Ishikawa (cell line): ENCODE results near the gene HSD17B4.
A peak's percentile ranks its signal among the peaks of the same experiment; 100 is the strongest.

Experiments
- CEBPB ChIP-seq: IDR thresholded peaks from 2 replicates; pipeline ENCODE4 v1.6.1; 2012
- CREB1 ChIP-seq: IDR thresholded peaks from 2 replicates; pipeline ENCODE4 v1.6.1; 2012; ENCODE audit warnings: low read depth
- EGR1 ChIP-seq: IDR thresholded peaks from 2 replicates; pipeline ENCODE4 v1.6.1; 2012
- EP300 ChIP-seq: IDR thresholded peaks from 2 replicates; pipeline ENCODE4 v1.6.1; 2012; ENCODE audit warnings: borderline replicate concordance
- FOXM1 ChIP-seq: IDR thresholded peaks from 2 replicates; pipeline ENCODE4 v1.6.1; 2012; ENCODE audit warnings: low read depth, borderline replicate concordance
- MAX ChIP-seq: IDR thresholded peaks from 2 replicates; pipeline ENCODE4 v1.6.1; 2012
- NFIC ChIP-seq: IDR thresholded peaks from 2 replicates; pipeline ENCODE4 v1.6.1; 2012
- RAD21 ChIP-seq: IDR thresholded peaks from 2 replicates; pipeline ENCODE4 v1.6.1; 2012; ENCODE audit warnings: low read depth
- TAF1 ChIP-seq: IDR thresholded peaks from 2 replicates; pipeline ENCODE4 v1.6.1; 2012; ENCODE audit warnings: low read depth, mild to moderate bottlenecking
- TCF12 ChIP-seq: IDR thresholded peaks from 2 replicates; pipeline ENCODE4 v1.6.1; 2012; ENCODE audit warnings: low read depth
- TEAD4 ChIP-seq: IDR thresholded peaks from 2 replicates; pipeline ENCODE4 v1.6.1; 2012
- YY1 ChIP-seq: IDR thresholded peaks from 2 replicates; pipeline ENCODE4 v1.6.1; 2012; ENCODE audit warnings: low read depth
- ZBTB7A ChIP-seq: IDR thresholded peaks from 2 replicates; pipeline ENCODE4 v1.6.1; 2012; ENCODE audit warnings: low read depth
- TF ChIP-seq, protein P1 (sequence below): IDR thresholded peaks from 2 replicates; pipeline ENCODE4 v1.6.1; 2012
- TF ChIP-seq, protein P2 (sequence below): IDR thresholded peaks from 2 replicates; pipeline ENCODE4 v1.6.1; 2012; ENCODE audit warnings: low read depth, mild to moderate bottlenecking

The HSD17B4 gene

DNA sequence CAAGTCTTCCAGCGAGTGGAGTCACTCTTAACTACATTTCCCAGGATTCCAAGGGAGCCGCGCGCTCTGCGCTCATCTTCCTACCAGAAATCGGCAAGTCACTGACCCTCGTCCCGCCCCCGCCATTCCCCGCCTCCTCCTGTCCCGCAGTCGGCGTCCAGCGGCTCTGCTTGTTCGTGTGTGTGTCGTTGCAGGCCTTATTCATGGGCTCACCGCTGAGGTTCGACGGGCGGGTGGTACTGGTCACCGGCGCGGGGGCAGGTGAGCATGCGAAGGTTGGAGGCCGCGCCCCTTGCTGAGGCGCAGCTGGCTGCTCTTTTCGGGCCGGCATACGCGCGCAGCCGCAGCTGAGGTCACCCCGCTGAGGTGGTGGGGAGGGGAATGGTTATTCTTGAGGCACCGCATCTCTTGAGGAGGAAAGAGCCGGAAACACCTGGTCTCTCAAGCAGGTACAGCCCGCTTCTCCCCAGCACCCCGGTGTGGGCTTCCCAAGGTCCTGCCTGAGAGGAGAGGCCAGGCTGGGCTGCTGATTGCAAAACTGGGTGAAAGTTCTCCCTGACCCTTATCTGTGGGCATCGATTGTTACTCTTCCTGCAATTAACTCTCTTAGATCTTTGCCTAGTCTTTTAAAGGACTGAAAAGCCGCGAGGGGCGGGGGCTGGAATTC, at the start of gene HSD17B4:
TSS of gene HSD17B4 (plus strand) at position 125 of the 667 bp plus-strand sequence. CDS start at position 204, 79 bp downstream.
- TF ChIP-seq CEBPB (0 out of 2 replicates have a peak, but pooled peaks have one; percentile 42), EP300 (peak; percentile 45; the same call in 1 of the 2 replicates), YY1 (peak; percentile 76), FOXM1 (no peak), ZBTB7A (no peak), TCF12 (peak; percentile 14; the same call in 1 of the 2 replicates), CREB1 (peak; percentile 55; the same call in 1 of the 2 replicates), NFIC (peak; percentile 9; the same call in 1 of the 2 replicates), RAD21 (no peak), MAX (peak; percentile 81), TEAD4 (0 out of 2 replicates have a peak, but pooled peaks have one; percentile 35), TAF1 (0 out of 2 replicates have a peak, but pooled peaks have one; percentile 41), EGR1 (peak; percentile 92)
- TF ChIP-seq, protein P1, sequence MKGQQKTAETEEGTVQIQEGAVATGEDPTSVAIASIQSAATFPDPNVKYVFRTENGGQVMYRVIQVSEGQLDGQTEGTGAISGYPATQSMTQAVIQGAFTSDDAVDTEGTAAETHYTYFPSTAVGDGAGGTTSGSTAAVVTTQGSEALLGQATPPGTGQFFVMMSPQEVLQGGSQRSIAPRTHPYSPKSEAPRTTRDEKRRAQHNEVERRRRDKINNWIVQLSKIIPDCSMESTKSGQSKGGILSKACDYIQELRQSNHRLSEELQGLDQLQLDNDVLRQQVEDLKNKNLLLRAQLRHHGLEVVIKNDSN: no peak; the same call in 1 of the 2 replicates
- TF ChIP-seq, protein P2, sequence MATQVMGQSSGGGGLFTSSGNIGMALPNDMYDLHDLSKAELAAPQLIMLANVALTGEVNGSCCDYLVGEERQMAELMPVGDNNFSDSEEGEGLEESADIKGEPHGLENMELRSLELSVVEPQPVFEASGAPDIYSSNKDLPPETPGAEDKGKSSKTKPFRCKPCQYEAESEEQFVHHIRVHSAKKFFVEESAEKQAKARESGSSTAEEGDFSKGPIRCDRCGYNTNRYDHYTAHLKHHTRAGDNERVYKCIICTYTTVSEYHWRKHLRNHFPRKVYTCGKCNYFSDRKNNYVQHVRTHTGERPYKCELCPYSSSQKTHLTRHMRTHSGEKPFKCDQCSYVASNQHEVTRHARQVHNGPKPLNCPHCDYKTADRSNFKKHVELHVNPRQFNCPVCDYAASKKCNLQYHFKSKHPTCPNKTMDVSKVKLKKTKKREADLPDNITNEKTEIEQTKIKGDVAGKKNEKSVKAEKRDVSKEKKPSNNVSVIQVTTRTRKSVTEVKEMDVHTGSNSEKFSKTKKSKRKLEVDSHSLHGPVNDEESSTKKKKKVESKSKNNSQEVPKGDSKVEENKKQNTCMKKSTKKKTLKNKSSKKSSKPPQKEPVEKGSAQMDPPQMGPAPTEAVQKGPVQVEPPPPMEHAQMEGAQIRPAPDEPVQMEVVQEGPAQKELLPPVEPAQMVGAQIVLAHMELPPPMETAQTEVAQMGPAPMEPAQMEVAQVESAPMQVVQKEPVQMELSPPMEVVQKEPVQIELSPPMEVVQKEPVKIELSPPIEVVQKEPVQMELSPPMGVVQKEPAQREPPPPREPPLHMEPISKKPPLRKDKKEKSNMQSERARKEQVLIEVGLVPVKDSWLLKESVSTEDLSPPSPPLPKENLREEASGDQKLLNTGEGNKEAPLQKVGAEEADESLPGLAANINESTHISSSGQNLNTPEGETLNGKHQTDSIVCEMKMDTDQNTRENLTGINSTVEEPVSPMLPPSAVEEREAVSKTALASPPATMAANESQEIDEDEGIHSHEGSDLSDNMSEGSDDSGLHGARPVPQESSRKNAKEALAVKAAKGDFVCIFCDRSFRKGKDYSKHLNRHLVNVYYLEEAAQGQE: 0 out of 2 replicates have a peak, but pooled peaks have one; percentile 8

- TF ChIP-seq EGR1 (no peak), RAD21 (no peak), TAF1 (no peak), CREB1 (no peak), CEBPB (no peak), TCF12 (no peak), NFIC (no peak), MAX (no peak), YY1 (no peak), EP300 (no peak), TEAD4 (no peak), ZBTB7A (no peak), FOXM1 (no peak)
- TF ChIP-seq, protein P2: no peak
- TF ChIP-seq, protein P1: no peak
These were observed 49.7 kb upstream of the HSD17B4 start for GRCh38 chr5:119402555-119402954.

DNA sequence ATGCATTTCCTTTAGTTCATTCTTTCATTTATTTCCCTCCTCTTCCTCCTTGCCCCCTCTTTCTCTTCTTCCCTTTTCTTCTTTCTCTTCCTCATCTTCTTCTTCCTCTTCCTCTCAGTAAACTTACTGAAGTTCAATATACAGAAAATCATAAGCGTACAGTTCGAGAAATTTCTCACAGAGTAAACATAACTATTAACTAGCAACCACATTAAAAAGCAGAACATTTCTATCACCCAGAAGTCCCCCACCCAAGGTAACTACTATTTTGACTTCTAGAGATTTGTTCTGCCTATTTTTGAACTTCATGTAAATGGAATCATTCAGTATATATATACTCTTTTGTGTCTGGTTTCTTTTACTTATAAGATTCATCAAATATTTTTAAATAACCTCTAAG, 48.3 kb upstream of the HSD17B4 start:
- TF ChIP-seq NFIC (no peak), ZBTB7A (no peak), TEAD4 (no peak), CEBPB (no peak), FOXM1 (no peak), TAF1 (no peak), TCF12 (no peak), CREB1 (no peak), YY1 (no peak), RAD21 (no peak), MAX (no peak), EGR1 (no peak), EP300 (no peak)
- TF ChIP-seq, protein P1: no peak
- TF ChIP-seq, protein P2: no peak
